Muscle layer of duodenum (tissue), 2 donors: ENCODE measurements around the gene MAP4K2.

Source experiments
- H3K27ac ChIP-seq: one replicate; pipeline ENCODE4 v1.7.0; 2013; ENCODE audit warnings: mild to moderate bottlenecking, low read length
- H3K27me3 ChIP-seq: one replicate; pipeline ENCODE4 v1.7.0; 2013; ENCODE audit warnings: low read depth, mild to moderate bottlenecking, control low read depth, low read length
- H3K36me3 ChIP-seq, 2 donors: one replicate each; pipeline ENCODE4 v1.7.0; 2013; ENCODE audit warnings: low read length in 2 of 2, control low read depth in 1 of 2, mild to moderate bottlenecking in 1 of 2; ENCODE audit not compliant: insufficient read depth in 2 of 2, control insufficient read depth in 1 of 2
- H3K4me1 ChIP-seq, 2 donors: one replicate each; pipeline ENCODE4 v1.7.0; 2013; ENCODE audit warnings: low read length in 2 of 2, mild to moderate bottlenecking in 2 of 2, control low read depth in 1 of 2, moderate library complexity in 1 of 2; ENCODE audit not compliant: insufficient read depth in 2 of 2, control insufficient read depth in 1 of 2
- H3K4me3 ChIP-seq, 2 donors: one replicate each; pipeline ENCODE4 v1.7.0; 2013; ENCODE audit warnings: low read length in 2 of 2, low read depth in 1 of 2, mild to moderate bottlenecking in 1 of 2
- H3K9me3 ChIP-seq, 2 donors: one replicate each; pipeline ENCODE4 v1.7.0; 2013; ENCODE audit warnings: low read length in 2 of 2, control low read depth in 1 of 2, mild to moderate bottlenecking in 1 of 2; ENCODE audit not compliant: control insufficient read depth in 1 of 2
- donor health status: healthy.

MAP4K2 gene

GRCh38 chr11:64836448-64837072 is 33.5 kb upstream of the MAP4K2 start:
- no peaks in the 10 kb centered on the region for H3K36me3 ChIP-seq
- H3K9me3 ChIP-seq = no peaks in the 10 kb centered on the region
- H3K4me3 ChIP-seq = no peak overlapping the region

GRCh38 chr11:64835616-64836447 is 32.8 kb upstream of the MAP4K2 start:
- H3K36me3 ChIP-seq = no peaks in the 10 kb centered on the region

More at GRCh38 chr11:64836448-64837072, 33.5 kb upstream of the MAP4K2 start:
- Histone ChIP-seq H3K27me3 (no peaks in the 10 kb centered on the region), H3K27ac (no peak overlapping the region), H3K4me1 (no peaks in the 10 kb centered on the region)

GRCh38 chr11:64834723-64835615 is 32.0 kb upstream of the MAP4K2 start:
- Histone ChIP-seq H3K9me3 (no peaks in the 10 kb centered on the region), H3K27ac (no peak overlapping the region), H3K27me3 (no peaks in the 10 kb centered on the region), H3K36me3 (no peaks in the 10 kb centered on the region), H3K4me1 (no peaks in the 10 kb centered on the region), H3K4me3 (no peak overlapping the region)

More at GRCh38 chr11:64835616-64836447, 32.8 kb upstream of the MAP4K2 start:
- Histone ChIP-seq H3K4me1 (no peaks in the 10 kb centered on the region), H3K27ac (no peak overlapping the region), H3K9me3 (no peaks in the 10 kb centered on the region), H3K27me3 (no peaks in the 10 kb centered on the region), H3K4me3 (no peak overlapping the region)

DNA sequence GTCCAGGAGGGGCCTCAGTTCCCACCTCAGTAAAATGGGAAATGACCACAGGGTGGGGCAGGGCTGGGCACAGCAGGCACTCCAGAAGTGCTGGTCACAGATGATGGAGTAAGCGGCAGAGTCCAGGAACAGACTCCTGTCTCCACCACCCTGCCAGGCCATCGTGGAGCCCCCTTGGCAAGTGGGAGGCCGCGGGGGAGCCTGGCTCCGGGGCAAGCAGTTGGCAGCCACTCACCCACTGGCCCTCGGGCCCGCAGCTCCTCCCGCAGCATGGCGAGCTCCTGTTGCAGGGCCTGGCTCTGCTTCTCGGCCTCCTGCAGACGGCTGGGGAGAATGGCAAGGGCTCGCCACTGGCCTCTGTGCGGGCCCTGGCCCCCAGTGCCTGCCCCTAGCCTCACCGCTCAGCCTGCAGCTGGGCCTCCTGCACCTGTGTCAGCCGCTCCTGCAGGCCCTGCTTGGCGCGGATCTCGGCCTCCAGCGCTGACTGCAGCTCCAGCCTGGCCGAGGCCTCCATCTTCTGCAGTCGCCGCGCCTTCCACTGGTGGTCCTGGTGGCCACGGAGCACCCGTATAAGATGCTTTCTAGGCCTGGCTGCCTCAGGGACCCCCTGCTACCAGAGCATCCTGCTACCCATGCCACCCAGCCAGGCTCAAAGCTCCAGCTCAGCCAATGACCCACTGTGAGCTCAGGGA is 31.2 kb upstream of the MAP4K2 start:
- Histone ChIP-seq H3K4me3 (no peak overlapping the region), H3K27me3 (no peaks in the 10 kb centered on the region), H3K27ac (no peak overlapping the region), H3K4me1 (no peaks in the 10 kb centered on the region), H3K9me3 (no peaks in the 10 kb centered on the region), H3K36me3 (no peaks in the 10 kb centered on the region)

DNA sequence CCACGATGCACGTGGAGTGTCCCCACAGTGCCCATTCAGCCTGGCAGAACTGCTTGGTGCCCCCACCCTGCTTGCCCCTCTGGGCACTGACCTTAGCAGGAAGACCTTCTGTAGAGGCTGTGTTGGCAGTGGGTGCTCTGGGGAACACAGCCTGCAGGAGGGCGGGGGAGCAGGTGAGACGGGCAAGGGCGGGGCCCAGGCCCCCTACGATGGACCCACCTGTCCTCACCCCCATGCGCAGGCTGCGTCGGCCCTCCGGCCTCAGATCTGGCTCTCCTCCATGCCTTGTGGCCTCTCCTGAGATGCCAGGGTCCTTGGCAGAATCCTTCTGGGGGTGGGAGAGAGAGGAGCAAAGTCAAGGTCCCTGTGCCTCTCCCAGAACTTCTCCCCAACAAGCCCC is 30.5 kb upstream of the MAP4K2 start:
- Histone ChIP-seq H3K27ac (no peak overlapping the region), H3K9me3 (no peaks in the 10 kb centered on the region), H3K27me3 (no peaks in the 10 kb centered on the region), H3K36me3 (no peaks in the 10 kb centered on the region), H3K4me3 (no peak overlapping the region), H3K4me1 (no peaks in the 10 kb centered on the region)

GRCh38 chr11:64833198-64833502 is 30.1 kb upstream of the MAP4K2 start:
- Histone ChIP-seq H3K4me3 (no peak overlapping the region), H3K27ac (no peak overlapping the region), H3K27me3 (no peaks in the 10 kb centered on the region), H3K4me1 (no peaks in the 10 kb centered on the region), H3K36me3 (no peaks in the 10 kb centered on the region), H3K9me3 (no peaks in the 10 kb centered on the region)

DNA sequence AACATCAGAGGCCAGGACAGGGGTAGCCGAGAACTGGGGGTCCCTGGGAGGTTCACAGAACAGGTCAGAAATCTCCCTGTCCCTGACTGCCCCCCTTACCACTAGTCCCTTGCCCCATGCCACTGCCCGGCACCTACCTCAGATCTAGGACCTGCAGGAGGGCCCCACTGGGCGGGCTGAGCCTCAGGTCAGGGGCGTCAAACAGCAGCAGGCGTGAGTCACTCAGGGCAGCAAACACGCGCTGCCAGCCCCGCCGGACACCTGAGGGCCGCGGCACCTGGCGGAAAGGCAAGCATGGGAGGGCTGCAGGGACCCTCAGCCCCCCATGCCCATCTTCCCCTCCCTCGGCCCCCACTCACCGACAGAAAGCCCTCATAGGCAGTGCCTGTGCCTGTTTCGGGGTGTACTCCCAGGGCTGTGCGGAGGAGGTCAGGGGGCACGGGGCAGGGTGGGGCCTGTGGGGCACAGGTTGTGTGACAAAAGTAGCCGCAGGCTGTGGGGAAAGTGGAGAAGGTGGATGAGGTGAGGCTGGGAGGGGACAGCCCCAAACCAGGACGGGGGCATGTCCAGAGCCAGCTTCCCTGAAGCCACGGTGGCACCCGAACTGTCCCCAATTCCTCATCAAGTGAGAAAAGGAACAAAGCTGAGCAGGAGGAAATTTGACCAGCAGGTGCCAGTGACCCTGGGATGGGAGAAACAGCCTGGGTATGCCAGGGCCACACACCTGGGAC is 29.6 kb upstream of the MAP4K2 start:
- H3K4me3 ChIP-seq = no peak overlapping the region
- H3K36me3 ChIP-seq = no peaks in the 10 kb centered on the region
- H3K4me1 ChIP-seq = no peaks in the 10 kb centered on the region
- H3K27me3 ChIP-seq = no peaks in the 10 kb centered on the region
- no peak overlapping the region for H3K27ac ChIP-seq
- no peaks in the 10 kb centered on the region for H3K9me3 ChIP-seq

DNA sequence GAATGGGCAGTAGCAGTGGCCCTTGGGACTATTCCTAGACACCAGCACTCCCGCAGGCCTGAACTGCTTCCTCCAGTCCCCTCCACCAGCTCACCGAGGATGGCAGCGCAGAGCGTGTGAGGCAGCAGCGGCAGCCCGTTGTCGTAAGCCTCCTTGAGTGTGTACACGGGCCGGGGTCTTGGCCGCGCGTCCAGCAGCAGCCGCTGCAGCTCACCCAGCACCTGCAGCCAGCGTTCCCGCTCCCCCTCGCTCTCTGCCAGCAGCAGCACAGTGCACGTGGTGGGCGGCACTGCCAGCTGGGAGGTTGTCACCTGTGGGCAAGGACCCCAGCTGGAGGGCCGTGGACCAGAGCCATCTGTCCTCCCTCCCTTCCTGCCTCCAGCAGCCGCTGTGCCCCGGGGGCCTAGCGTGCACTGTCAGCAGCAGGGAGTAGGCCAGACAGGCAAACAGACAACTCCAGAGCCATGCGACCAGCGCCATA is 28.4 kb upstream of the MAP4K2 start:
- Histone ChIP-seq H3K27ac (no peak overlapping the region), H3K36me3 (no peaks in the 10 kb centered on the region), H3K27me3 (no peaks in the 10 kb centered on the region), H3K4me3 (no peak overlapping the region), H3K9me3 (no peaks in the 10 kb centered on the region), H3K4me1 (no peaks in the 10 kb centered on the region)

GRCh38 chr11:64829536-64830251 is 26.7 kb upstream of the MAP4K2 start:
- Histone ChIP-seq H3K36me3 (no peaks in the 10 kb centered on the region), H3K4me3 (no peak overlapping the region), H3K4me1 (no peaks in the 10 kb centered on the region), H3K9me3 (no peaks in the 10 kb centered on the region), H3K27me3 (no peaks in the 10 kb centered on the region), H3K27ac (no peak overlapping the region)

- Histone ChIP-seq H3K36me3 (no peaks in the 10 kb centered on the region), H3K9me3 (no peaks in the 10 kb centered on the region), H3K4me1 (no peaks in the 10 kb centered on the region), H3K27me3 (no peaks in the 10 kb centered on the region), H3K27ac (no peak overlapping the region), H3K4me3 (no peak overlapping the region)
These were observed 24.4 kb upstream of the MAP4K2 start for GRCh38 chr11:64827451-64827839.
